Mammary epithelial cell (primary cell): Measurements from ENCODE around the gene OR8G5.

ENCODE experiments used
- EZH2 ChIP-seq: IDR thresholded peaks from 2 replicates; pipeline ENCODE4 v1.6.1; 2012; ENCODE audit warnings: low read length, inconsistent platforms, borderline replicate concordance
- TF ChIP-seq, protein P1 (sequence below), 2 donors: IDR thresholded peaks in 1 of 2; conservative IDR thresholded peaks in 1 of 2; 2 replicates each; pipeline ENCODE4 v1.5.1; 2011 to 2012; ENCODE audit warnings: inconsistent platforms in 2 of 2, low read length in 2 of 2, mild to moderate bottlenecking in 2 of 2, control low read depth in 1 of 2, low read depth in 1 of 2; ENCODE audit not compliant: insufficient read depth in 1 of 2; ENCODE audit errors: extremely low read depth in 1 of 2

DNA sequence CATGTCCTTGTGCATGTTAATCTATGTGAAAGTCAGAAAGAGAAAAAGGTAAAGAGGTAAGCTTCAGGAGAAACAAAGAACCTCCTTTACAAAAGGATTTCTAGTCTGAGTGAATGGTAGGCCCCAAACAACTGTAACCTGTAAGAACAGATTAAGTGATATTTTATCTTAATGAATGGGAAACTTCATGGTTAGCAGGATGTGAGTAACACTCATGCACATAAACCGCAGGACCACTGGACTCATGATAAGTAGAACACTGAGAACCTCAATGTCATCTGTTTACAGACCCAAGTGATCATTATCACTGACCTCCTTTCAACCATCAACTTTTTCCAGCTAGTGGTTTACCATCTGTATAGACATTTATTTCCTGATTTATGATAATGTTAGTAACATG is 19.9 kb downstream of the OR8G5 start:
- TF ChIP-seq, protein P1, sequence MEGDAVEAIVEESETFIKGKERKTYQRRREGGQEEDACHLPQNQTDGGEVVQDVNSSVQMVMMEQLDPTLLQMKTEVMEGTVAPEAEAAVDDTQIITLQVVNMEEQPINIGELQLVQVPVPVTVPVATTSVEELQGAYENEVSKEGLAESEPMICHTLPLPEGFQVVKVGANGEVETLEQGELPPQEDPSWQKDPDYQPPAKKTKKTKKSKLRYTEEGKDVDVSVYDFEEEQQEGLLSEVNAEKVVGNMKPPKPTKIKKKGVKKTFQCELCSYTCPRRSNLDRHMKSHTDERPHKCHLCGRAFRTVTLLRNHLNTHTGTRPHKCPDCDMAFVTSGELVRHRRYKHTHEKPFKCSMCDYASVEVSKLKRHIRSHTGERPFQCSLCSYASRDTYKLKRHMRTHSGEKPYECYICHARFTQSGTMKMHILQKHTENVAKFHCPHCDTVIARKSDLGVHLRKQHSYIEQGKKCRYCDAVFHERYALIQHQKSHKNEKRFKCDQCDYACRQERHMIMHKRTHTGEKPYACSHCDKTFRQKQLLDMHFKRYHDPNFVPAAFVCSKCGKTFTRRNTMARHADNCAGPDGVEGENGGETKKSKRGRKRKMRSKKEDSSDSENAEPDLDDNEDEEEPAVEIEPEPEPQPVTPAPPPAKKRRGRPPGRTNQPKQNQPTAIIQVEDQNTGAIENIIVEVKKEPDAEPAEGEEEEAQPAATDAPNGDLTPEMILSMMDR (conservative IDR thresholded peaks at IDR 0.05 in 1 of 2, IDR thresholded peaks at IDR 0.05 in 1 of 2; ENCODE audit: extremely low read depth in 1 of 2, insufficient read depth in 1 of 2, low read depth in 1 of 2, low read length in 2 of 2) = no peak
- no peak for TF ChIP-seq EZH2
